ENCODE measurements around the gene RSKR. TPM values are rescaled to one million over a fixed set of nuclear protein-coding genes. Genes with fewer than 3 reads are reported as not detected.

Gene RSKR, protein sequence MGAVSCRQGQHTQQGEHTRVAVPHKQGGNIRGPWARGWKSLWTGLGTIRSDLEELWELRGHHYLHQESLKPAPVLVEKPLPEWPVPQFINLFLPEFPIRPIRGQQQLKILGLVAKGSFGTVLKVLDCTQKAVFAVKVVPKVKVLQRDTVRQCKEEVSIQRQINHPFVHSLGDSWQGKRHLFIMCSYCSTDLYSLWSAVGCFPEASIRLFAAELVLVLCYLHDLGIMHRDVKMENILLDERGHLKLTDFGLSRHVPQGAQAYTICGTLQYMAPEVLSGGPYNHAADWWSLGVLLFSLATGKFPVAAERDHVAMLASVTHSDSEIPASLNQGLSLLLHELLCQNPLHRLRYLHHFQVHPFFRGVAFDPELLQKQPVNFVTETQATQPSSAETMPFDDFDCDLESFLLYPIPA
- total RNA-seq = 10 to 100 TPM in 2 of 4 donors, 1 to 10 TPM in 2; 6.4 to 12.3 (median 9.7) TPM

- no peak for TF ChIP-seq CTCF (IDR thresholded peaks at IDR 0.05; ENCODE audit: low read depth)
These were observed at the start of gene RSKR for GRCh38 chr17:28613931-28614381. Gene RSKR, minus strand, starts transcription at chr17:28614185. Its CDS starts 24 bp downstream, at chr17:28614161.

DNA sequence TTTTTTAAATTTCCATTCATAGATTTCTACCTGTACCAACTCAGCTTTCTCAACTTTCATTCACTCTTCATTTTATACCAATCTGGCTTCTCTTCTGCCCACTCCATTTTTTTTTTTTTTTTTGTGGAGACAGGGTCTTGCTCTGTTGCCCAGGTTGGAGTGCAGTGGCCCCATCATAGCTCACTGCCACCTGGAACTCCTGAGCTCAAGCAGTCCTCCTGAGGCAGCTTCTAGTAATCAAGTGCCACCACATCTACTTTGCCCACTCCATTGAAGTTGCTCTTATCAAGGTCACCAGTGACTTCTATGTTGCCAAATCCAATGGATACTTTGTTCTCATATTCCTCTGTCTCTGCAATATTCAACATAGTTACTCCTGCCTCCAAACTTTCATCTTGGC is 49.7 kb upstream of the RSKR start:
- no peak for TF ChIP-seq CTCF (IDR thresholded peaks at IDR 0.05; ENCODE audit: low read depth)

GRCh38 chr17:28662527-28662829 is 48.5 kb upstream of the RSKR start:
- no peak for TF ChIP-seq CTCF (IDR thresholded peaks at IDR 0.05; ENCODE audit: low read depth)

DNA sequence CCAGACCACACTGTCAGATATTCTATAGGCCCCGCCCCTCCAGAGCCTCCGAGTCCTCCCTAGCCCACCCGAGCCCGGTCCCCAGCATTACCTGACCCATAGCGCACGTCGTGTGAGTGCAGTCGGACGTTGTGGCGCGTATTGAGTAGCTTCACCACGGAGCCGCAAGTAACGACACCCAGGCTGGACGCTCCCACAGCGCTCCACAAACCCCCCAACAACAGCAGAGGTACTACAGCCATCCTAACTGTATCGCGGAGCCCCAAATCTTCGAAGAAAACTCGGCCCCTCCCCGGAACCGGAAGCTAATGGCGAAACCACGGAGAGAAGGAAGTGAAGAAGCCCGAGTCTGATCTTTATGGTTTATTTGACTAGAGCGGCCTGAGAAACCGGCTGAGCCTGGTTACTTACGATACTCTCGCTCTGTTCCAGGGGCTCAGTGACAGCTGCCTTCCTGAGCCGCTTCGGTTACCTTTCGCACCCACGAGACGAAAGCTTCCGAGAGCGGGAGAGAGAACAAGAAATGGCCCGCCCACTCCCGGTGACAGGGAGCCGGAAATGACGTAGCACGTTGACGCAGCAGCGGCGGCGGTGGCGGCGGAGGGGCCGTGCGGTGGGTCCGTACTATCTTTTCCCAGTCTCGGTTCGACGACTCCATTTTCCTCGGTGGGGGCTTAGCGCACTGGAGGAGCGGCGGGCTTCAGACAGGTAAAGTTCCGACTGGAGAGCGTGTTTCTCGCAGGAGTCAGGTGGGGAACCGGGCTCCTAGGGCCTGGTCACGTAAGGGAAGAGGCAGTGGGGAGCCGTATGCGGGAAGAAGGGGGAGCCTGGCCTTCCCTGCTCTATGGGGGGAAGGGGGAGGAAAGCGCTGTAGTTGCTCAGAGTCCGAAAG is 47.9 kb upstream of the RSKR start, which contains the start of the genes SDF2 and SUPT6H:
SDF2 (minus strand) TSS at position 272 of the 892 bp plus-strand sequence; CDS start at position 242, 30 bp downstream.
SUPT6H (plus strand) TSS at position 571 of the 892 bp plus-strand sequence. CDS start 11,197 bp downstream, outside the sequence.
- no peak for TF ChIP-seq CTCF (IDR thresholded peaks at IDR 0.05; ENCODE audit: low read depth)

DNA sequence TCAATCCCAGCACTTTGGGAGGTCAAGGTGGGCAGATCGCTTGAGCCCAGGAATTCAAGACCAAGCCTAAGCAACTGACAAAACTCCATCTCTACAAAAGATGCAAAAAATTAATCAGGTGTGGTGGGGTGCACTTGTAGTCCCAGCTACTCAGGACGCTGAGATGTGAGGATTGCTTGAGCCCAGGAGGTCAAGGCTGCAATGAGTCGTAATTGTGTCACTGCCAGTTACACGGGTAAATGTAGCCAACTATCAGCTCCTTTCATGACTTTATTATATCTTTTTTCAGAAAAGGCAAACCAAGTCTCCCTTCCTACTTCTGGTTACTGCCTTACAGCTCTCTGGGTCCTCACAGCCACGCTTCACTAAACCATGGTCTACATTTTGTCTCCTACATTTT is 43.8 kb upstream of the RSKR start:
- TF ChIP-seq CTCF (IDR thresholded peaks at IDR 0.05; ENCODE audit: low read depth) = no peak

GRCh38 chr17:28655160-28655559 is 41.2 kb upstream of the RSKR start:
- TF ChIP-seq CTCF (IDR thresholded peaks at IDR 0.05; ENCODE audit: low read depth) = no peak

GRCh38 chr17:28648698-28649097 is 34.7 kb upstream of the RSKR start:
- no peak for TF ChIP-seq CTCF (IDR thresholded peaks at IDR 0.05; ENCODE audit: low read depth)

All from subcutaneous adipose tissue (tissue), 4 donors.